ENCODE data around the gene MAPKAP1. TPM values are rescaled to one million over a fixed set of nuclear protein-coding genes. Genes with fewer than 3 reads are reported as not detected.
A peak's percentile ranks its signal among the peaks of the same experiment; 100 is the strongest.

The MAPKAP1 gene
- total and polyA plus RNA-seq, 2 of the 13 experiments (the other 11 are each of a cell fraction or from before 2014, with no cell fraction given): 45.0 to 64.3 TPM

GRCh38 chr9:125472926-125473701, 233.9 kb downstream of the MAPKAP1 start:
- H3K9ac ChIP-seq (ENCODE audit: insufficient read depth, low read depth, low read length): no peak overlapping the region
- no peak overlapping the region for H3K4me3 ChIP-seq (replicated peaks in 1 of 3; ENCODE audit: insufficient read depth in 1 of 3, low read depth in 2 of 3, low read length in 3 of 3)
- no peak overlapping the region for H2AFZ ChIP-seq (ENCODE audit: low read length)
- peak; percentile 69 for FAIRE-seq
- ATAC-seq: peak; percentile 76
- H3K9me3 ChIP-seq (ENCODE audit: low read length): no peaks in the 10 kb centered on the region
- WGBS (ENCODE audit: low lambda C conversion rate): 36% methylated on average over 11 of the region's 11 CpGs
- H3K4me2 ChIP-seq (ENCODE audit: low read depth, low read length): peak overlapping the region; percentile 45; the same call in 1 of the 2 replicates
- H4K20me1 ChIP-seq (ENCODE audit: insufficient read depth, low read length): no peaks in the 10 kb centered on the region
- CTCF ChIA-PET (ENCODE audit: low intra/inter-chr PET ratio, low total read pairs): no interaction called here
- no peaks in the 10 kb centered on the region for H3K79me2 ChIP-seq (ENCODE audit: insufficient read depth, low read length)
- intact Hi-C loops (cut with micrococcal nuclease; ENCODE audit: unreplicated experiment): no loop called here
- no peak overlapping the region for H3K27ac ChIP-seq (ENCODE audit: extremely low read length, insufficient read depth, low read length)
- BruUV-seq (replicated peaks): no TSS peak
- no peaks in the 10 kb centered on the region; a peak in 1 of 5 replicates for H3K36me3 ChIP-seq (replicated peaks in 1 of 2; ENCODE audit: control insufficient read depth in 1 of 2, insufficient read depth in 2 of 2, low read length in 2 of 2)
- peak; percentile 76 for DNase-seq (ENCODE audit: low spot score)
- in situ Hi-C loops (cut with HindIII; ENCODE audit: extremely low pct_ligation_motif_present, low pct_unique_long_range_greater_than_20kb): no loop called here
- peaks cover 33% of the 10 kb centered on the region for H3K4me1 ChIP-seq (ENCODE audit: insufficient read depth, low read length)
- no peaks in the 10 kb centered on the region for H3K27me3 ChIP-seq (ENCODE audit: control insufficient read depth in 1 of 2, insufficient read depth in 2 of 2, low read length in 2 of 2)
- POLR2A ChIA-PET: interaction anchor here (1.5 kb wide), 1 partner anchor 13 kb away, joined by 4 read pairs; no protein-coding TSS in a partner anchor
- TF ChIP-seq HMG20A (CRISPR knock-in tag; IDR thresholded peaks at IDR 0.05; ENCODE audit: borderline replicate concordance) (0 out of 2 replicates have a peak, but pooled peaks have one; percentile 9), SMYD3 (CRISPR knock-in tag; IDR thresholded peaks at IDR 0.05) (no peak), ZNF546 (CRISPR knock-in tag; conservative IDR thresholded peaks at IDR 0.05) (no peak), MIER2 (CRISPR knock-in tag; IDR thresholded peaks at IDR 0.05) (no peak), ZNF572 (CRISPR knock-in tag; IDR thresholded peaks at IDR 0.05) (no peak), MAX (IDR thresholded peaks at IDR 0.05) (peak; percentile 27; the same call in 1 of the 2 replicates), SRF (IDR thresholded peaks at IDR 0.05; ENCODE audit: low read depth, low read length) (peak; percentile 84), SAP130 (CRISPR knock-in tag; IDR thresholded peaks at IDR 0.05; ENCODE audit: low read depth) (peak; percentile 57; the same call in 1 of the 2 replicates), PCBP1 (IDR thresholded peaks at IDR 0.05; ENCODE audit: borderline replicate concordance, low read depth, low read length) (no peak), TBX2 (CRISPR knock-in tag; IDR thresholded peaks at IDR 0.05; ENCODE audit: borderline replicate concordance) (no peak), GRHL1 (CRISPR knock-in tag; conservative IDR thresholded peaks at IDR 0.05) (no peak), RAD21 (CRISPR knock-in tag; IDR thresholded peaks at IDR 0.05) (no peak), MTA1 (CRISPR knock-in tag; IDR thresholded peaks at IDR 0.05; ENCODE audit: borderline replicate concordance) (no peak), ZNF660 (CRISPR knock-in tag; IDR thresholded peaks at IDR 0.05; ENCODE audit: borderline replicate concordance, low read depth) (no peak), TGIF2 (CRISPR knock-in tag; IDR thresholded peaks at IDR 0.05) (peak; percentile 32; the same call in 1 of the 2 replicates), ZNF772 (CRISPR knock-in tag; IDR thresholded peaks at IDR 0.05) (no peak), ATRX (CRISPR knock-in tag; IDR thresholded peaks at IDR 0.05; ENCODE audit: borderline replicate concordance) (no peak), ZBTB34 (CRISPR knock-in tag; IDR thresholded peaks at IDR 0.05) (no peak), MIXL1 (CRISPR knock-in tag; IDR thresholded peaks at IDR 0.05) (no peak), XRCC5 (optimal IDR thresholded peaks at IDR 0.05; ENCODE audit: low read length) (peak; percentile 38), RFXAP (CRISPR knock-in tag; IDR thresholded peaks at IDR 0.05; ENCODE audit: borderline replicate concordance) (no peak), NR2F6 (IDR thresholded peaks at IDR 0.05) (no peak), NR2F6 (CRISPR knock-in tag; IDR thresholded peaks at IDR 0.05) (no peak), ZNF670 (CRISPR knock-in tag; IDR thresholded peaks at IDR 0.05; ENCODE audit: borderline replicate concordance) (no peak)

Data from HepG2 (cell line).